22Rv1 (cell line): Measurements from ENCODE around the gene CROCC2.

ENCODE experiments used
- ZFX ChIP-seq: fragments of 450-650 bp; IDR thresholded peaks from 2 replicates; pipeline ENCODE4 v1.6.1; 2017; ENCODE audit warnings: antibody characterized with exemption, borderline replicate concordance
- TF ChIP-seq, protein P1 (sequence below): fragments of 450-650 bp; IDR thresholded peaks from 2 replicates; pipeline ENCODE4 v1.5.1; 2017; ENCODE audit warnings: mild to moderate bottlenecking

DNA sequence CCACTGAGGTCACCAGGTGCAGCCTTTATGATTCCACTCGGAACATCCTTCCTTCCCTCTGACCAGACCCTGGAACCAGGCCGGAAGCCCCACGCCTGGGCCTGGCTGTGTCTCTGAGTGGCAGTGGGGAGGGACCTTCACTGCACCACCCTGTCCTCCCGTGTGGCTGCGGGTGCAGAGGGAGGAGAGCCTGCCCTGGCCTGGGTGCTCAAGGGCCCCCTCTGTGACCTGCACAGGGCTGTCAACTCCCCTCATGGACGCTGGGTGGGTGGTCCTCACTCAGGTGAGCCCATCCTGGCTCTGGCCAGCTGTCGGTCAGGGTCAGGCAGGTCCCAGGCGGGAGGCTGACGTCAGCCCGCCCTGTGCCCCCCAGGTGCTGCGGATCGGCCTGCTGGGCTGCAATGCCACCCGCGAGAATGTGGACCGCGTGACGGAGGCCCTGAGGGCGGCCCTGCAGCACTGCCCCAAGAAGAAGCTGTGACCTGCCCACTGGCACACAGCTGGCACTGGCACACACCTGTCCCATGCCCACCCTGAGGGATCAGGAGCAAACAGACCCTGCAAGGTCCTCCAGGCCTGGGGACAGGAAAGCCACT, 27.7 kb upstream of the CROCC2 start:
- TF ChIP-seq, protein P1, sequence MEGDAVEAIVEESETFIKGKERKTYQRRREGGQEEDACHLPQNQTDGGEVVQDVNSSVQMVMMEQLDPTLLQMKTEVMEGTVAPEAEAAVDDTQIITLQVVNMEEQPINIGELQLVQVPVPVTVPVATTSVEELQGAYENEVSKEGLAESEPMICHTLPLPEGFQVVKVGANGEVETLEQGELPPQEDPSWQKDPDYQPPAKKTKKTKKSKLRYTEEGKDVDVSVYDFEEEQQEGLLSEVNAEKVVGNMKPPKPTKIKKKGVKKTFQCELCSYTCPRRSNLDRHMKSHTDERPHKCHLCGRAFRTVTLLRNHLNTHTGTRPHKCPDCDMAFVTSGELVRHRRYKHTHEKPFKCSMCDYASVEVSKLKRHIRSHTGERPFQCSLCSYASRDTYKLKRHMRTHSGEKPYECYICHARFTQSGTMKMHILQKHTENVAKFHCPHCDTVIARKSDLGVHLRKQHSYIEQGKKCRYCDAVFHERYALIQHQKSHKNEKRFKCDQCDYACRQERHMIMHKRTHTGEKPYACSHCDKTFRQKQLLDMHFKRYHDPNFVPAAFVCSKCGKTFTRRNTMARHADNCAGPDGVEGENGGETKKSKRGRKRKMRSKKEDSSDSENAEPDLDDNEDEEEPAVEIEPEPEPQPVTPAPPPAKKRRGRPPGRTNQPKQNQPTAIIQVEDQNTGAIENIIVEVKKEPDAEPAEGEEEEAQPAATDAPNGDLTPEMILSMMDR = no peak
- TF ChIP-seq ZFX = no peak
